IMR-90 (cell line): ENCODE results near the gene DOK6. TPM values are rescaled to one million over a fixed set of nuclear protein-coding genes. Genes with fewer than 3 reads are reported as not detected.

Experiments used
- ATAC-seq: fragments of 200-7000 bp; cut with Tn5 transposase; 2 replicates; pipeline ENCODE4 v1.9.1; 2020; ENCODE audit warnings: low read depth, mild to moderate bottlenecking, moderate library complexity
- BruUV-seq: library from RNA; stranded (reverse); fragments of 400-500 nt; replicated peaks from 2 replicates; lab custom pipeline; 2021; lab: Mats Ljungman, UMichigan
- CTCF ChIA-PET: fragments of 300-600 bp; formaldehyde crosslinking; extraction: SDS; loops from one replicate; lab custom pipeline; 2021; ENCODE audit warnings: antibody characterized with exemption; lab: Yijun Ruan, JAX
- POLR2A ChIA-PET: fragments of 300-600 bp; sonication (Branson Sonifier 250); formaldehyde crosslinking; loops from one replicate; lab custom pipeline; 2022; ENCODE audit warnings: antibody characterized with exemption; ENCODE audit not compliant: unreplicated experiment; lab: Charles Lee
- DNase-seq: peaks from one replicate; pipeline ENCODE4 v3.0.0; 2013
- H2AFZ ChIP-seq: replicated peaks from 2 replicates; pipeline ENCODE3; 2013; ENCODE audit warnings: low read length, mild to moderate bottlenecking; ENCODE audit not compliant: poor library complexity
- H2AK5ac ChIP-seq: 2 replicates; pipeline ENCODE4 v1.6.1; 2013; ENCODE audit warnings: low read depth, low read length, inconsistent platforms
- H2AK9ac ChIP-seq: replicated peaks from 2 replicates; pipeline ENCODE3; 2013; ENCODE audit warnings: mild to moderate bottlenecking, low read depth, low read length, moderate library complexity; ENCODE audit not compliant: poor library complexity
- H2BK120ac ChIP-seq: 2 replicates; pipeline ENCODE4 v1.6.1; 2013; ENCODE audit warnings: low read depth, low read length, inconsistent platforms
- H2BK15ac ChIP-seq: 3 replicates; pipeline ENCODE4 v1.6.1; 2013; ENCODE audit warnings: low read depth, low read length, inconsistent platforms
- H2BK20ac ChIP-seq: 2 replicates; pipeline ENCODE4 v1.6.1; 2013; ENCODE audit warnings: low read depth, mild to moderate bottlenecking, inconsistent platforms, low read length, moderate library complexity
- H2BK5ac ChIP-seq: 2 replicates; pipeline ENCODE4 v1.6.1; 2013; ENCODE audit warnings: mild to moderate bottlenecking, low read depth, low read length, inconsistent platforms; ENCODE audit not compliant: poor library complexity, severe bottlenecking
- H3K14ac ChIP-seq: replicated peaks from 2 replicates; pipeline ENCODE4 v1.6.1; 2013; ENCODE audit warnings: low read depth, low read length, inconsistent platforms
- H3K18ac ChIP-seq: 2 replicates; pipeline ENCODE4 v1.6.1; 2013; ENCODE audit warnings: low read depth, low read length, control low read depth
- H3K23ac ChIP-seq: 2 replicates; pipeline ENCODE4 v1.6.1; 2013; ENCODE audit warnings: low read depth, low read length, inconsistent platforms
- H3K27ac ChIP-seq: 2 replicates; pipeline ENCODE4 v1.5.1; 2013; ENCODE audit warnings: mild to moderate bottlenecking, control low read depth, low read length; ENCODE audit not compliant: insufficient read depth
- H3K27me3 ChIP-seq: 2 replicates; pipeline ENCODE4 v1.6.1; 2013; ENCODE audit warnings: low read length; ENCODE audit not compliant: control insufficient read depth, insufficient read depth
- H3K36me3 ChIP-seq: 2 replicates; pipeline ENCODE4 v1.6.1; 2013; ENCODE audit warnings: low read length, mixed read lengths; ENCODE audit not compliant: control insufficient read depth, insufficient read depth
- H3K4ac ChIP-seq: 2 replicates; pipeline ENCODE4 v1.6.1; 2013; ENCODE audit warnings: low read depth, low read length, inconsistent platforms
- H3K4me1 ChIP-seq: 2 replicates; pipeline ENCODE4 v1.6.1; 2013; ENCODE audit warnings: low read length, mixed read lengths; ENCODE audit not compliant: control insufficient read depth, insufficient read depth
- H3K4me2 ChIP-seq: 2 replicates; pipeline ENCODE4 v1.6.1; 2013; ENCODE audit warnings: low read depth, mild to moderate bottlenecking, control low read depth, low read length, moderate library complexity
- H3K4me3 ChIP-seq: 2 replicates; pipeline ENCODE4 v1.5.1; 2013; ENCODE audit warnings: low read depth, mild to moderate bottlenecking, control low read depth, low read length, moderate library complexity; ENCODE audit not compliant: insufficient read depth
- H3K56ac ChIP-seq: 2 replicates; pipeline ENCODE4 v1.6.1; 2013; ENCODE audit warnings: low read length, inconsistent platforms; ENCODE audit not compliant: insufficient read depth; ENCODE audit errors: extremely low read depth
- H3K79me1 ChIP-seq, 2 experiments: 2 replicates each; pipeline ENCODE4 v1.6.1; 2013; ENCODE audit warnings: low read length in 2 of 2, inconsistent platforms in 1 of 2, low read depth in 1 of 2
- H3K9ac ChIP-seq: 2 replicates; pipeline ENCODE4 v1.6.1; 2013; ENCODE audit warnings: low read depth, low read length, control low read depth
- H3K9me1 ChIP-seq: 2 replicates; pipeline ENCODE4 v1.6.1; 2013; ENCODE audit warnings: low read length, inconsistent platforms; ENCODE audit not compliant: insufficient read depth
- H3K9me3 ChIP-seq: 2 replicates; pipeline ENCODE4 v1.6.1; 2013; ENCODE audit warnings: low read length; ENCODE audit not compliant: control insufficient read depth, insufficient read depth
- H4K20me1 ChIP-seq: 2 replicates; pipeline ENCODE4 v1.6.1; 2013; ENCODE audit warnings: low read length, inconsistent platforms; ENCODE audit not compliant: insufficient read depth
- H4K5ac ChIP-seq: 2 replicates; pipeline ENCODE4 v1.6.1; 2013; ENCODE audit warnings: mild to moderate bottlenecking, low read depth, low read length, control low read depth
- H4K8ac ChIP-seq, 2 experiments: 2 replicates each; pipeline ENCODE4 v1.6.1; 2013; ENCODE audit warnings: low read depth in 2 of 2, low read length in 2 of 2, control low read depth in 1 of 2, inconsistent platforms in 1 of 2
- H4K91ac ChIP-seq: 2 replicates; pipeline ENCODE4 v1.6.1; 2013; ENCODE audit warnings: low read depth, low read length, inconsistent platforms; ENCODE audit not compliant: insufficient read depth
- BHLHE40 ChIP-seq: fragments of 150-350 bp; IDR thresholded peaks from 2 replicates; pipeline ENCODE4 v1.6.1; 2016; ENCODE audit warnings: mild to moderate bottlenecking, low read depth, low read length
- CHD1 ChIP-seq: IDR thresholded peaks from 2 replicates; pipeline ENCODE4 v1.6.1; 2012; ENCODE audit warnings: low read depth, low read length, improper control_type of control experiment
- FOS ChIP-seq: fragments of 150-350 bp; IDR thresholded peaks from 2 replicates; pipeline ENCODE4 v1.6.1; 2016; ENCODE audit warnings: low read depth, low read length
- NFE2L2 ChIP-seq: fragments of 150-350 bp; IDR thresholded peaks from 2 replicates; pipeline ENCODE4 v1.6.1; 2016; ENCODE audit warnings: low read depth, mild to moderate bottlenecking, low read length
- POLR2A ChIP-seq: IDR thresholded peaks from 2 replicates; pipeline ENCODE4 v1.6.1; 2012; ENCODE audit warnings: mild to moderate bottlenecking, low read depth, low read length
- RFX5 ChIP-seq: IDR thresholded peaks from 2 replicates; pipeline ENCODE4 v1.8.0; 2012; ENCODE audit warnings: low read depth, mild to moderate bottlenecking, low read length, moderate library complexity
- WGBS, 2 experiments: methylation state at CpG; one replicate each; pipeline versions ENCODE4 v1.1.5 to v1.1.7; 2013; ENCODE audit warnings: missing lambda C conversion rate in 2 of 2; ENCODE audit not compliant: insufficient read length in 1 of 2; ENCODE audit errors: extremely low coverage in 2 of 2; 5-methylcytosine and 5-hydroxymethylcytosine counted together
- dilution Hi-C: fragments of 300-500 bp; cut with HindIII; formaldehyde crosslinking; loops from one replicate; pipeline ENCODE4 v1.14.3; 2018; ENCODE audit warnings: low sequenced_read_pairs; ENCODE audit not compliant: unreplicated experiment
- in situ Hi-C: fragments of 300-500 bp; cut with MboI; formaldehyde crosslinking; loops from 3 replicates; pipeline ENCODE4 v1.14.3; 2019; ENCODE audit warnings: low sequenced_read_pairs, inconsistent platforms, mixed read lengths
- intact Hi-C: fragments of 100-400 bp; cut with micrococcal nuclease; formaldehyde crosslinking; loops from 2 replicates; pipeline ENCODE4 v1.10.0; 2022
- polyA plus RNA-seq, 3 experiments: library from polyadenylated mRNA; depleted of rRNA; stranded (reverse); fragments of >200 nt; gene quantifications; 2 replicates each; pipeline ENCODE4 v1.2.3, GENCODE V29; 2012; ENCODE audit warnings: low replicate concordance in 1 of 3
- total RNA-seq: library from RNA; depleted of rRNA; stranded (reverse); fragments of >200 nt; gene quantifications from 2 replicates; pipeline ENCODE4 v1.2.3, GENCODE V29; 2012
- TF ChIP-seq, protein P1 (sequence below): fragments of 150-350 bp; IDR thresholded peaks from 2 replicates; pipeline ENCODE4 v1.6.1; 2017; ENCODE audit warnings: mild to moderate bottlenecking, antibody characterized with exemption, low read length, low read depth

The DOK6 gene
- total and polyA plus RNA-seq, 2 of the 4 experiments (the other 2 are of a cell fraction): 1.9 to 2.7 TPM

- Histone ChIP-seq H4K91ac (no peak overlapping the region), H4K8ac (no peak overlapping the region), H3K56ac (no peak overlapping the region), H3K27ac (no peak overlapping the region), H2AK9ac (no peak overlapping the region), H3K9ac (no peak overlapping the region), H2BK20ac (no peak overlapping the region), H2AFZ (no peak overlapping the region), H3K79me1 (no peaks in the 10 kb centered on the region), H3K9me1 (no peaks in the 10 kb centered on the region; the same call in none of the 2 replicates), H3K36me3 (no peaks in the 10 kb centered on the region), H3K4me3 (no peak overlapping the region), H4K5ac (no peak overlapping the region), H2AK5ac (no peak overlapping the region), H2BK15ac (no peak overlapping the region), H3K23ac (no peak overlapping the region), H3K4me1 (0 out of 2 replicates have a peak, but pooled peaks cover 1% of the 10 kb centered on the region), H3K18ac (no peak overlapping the region), H3K27me3 (no peaks in the 10 kb centered on the region), H4K20me1 (no peaks in the 10 kb centered on the region), H2BK120ac (no peak overlapping the region), H3K4ac (no peak overlapping the region), H2BK5ac (no peak overlapping the region), H3K9me3 (no peaks in the 10 kb centered on the region), H3K14ac (no peak overlapping the region), H3K4me2 (no peak overlapping the region)
- dilution Hi-C loops: no loop called here
- ATAC-seq: no peak
- TF ChIP-seq BHLHE40 (no peak), CHD1 (no peak), FOS (no peak), RFX5 (no peak), NFE2L2 (no peak), POLR2A (no peak)
- TF ChIP-seq, protein P1, sequence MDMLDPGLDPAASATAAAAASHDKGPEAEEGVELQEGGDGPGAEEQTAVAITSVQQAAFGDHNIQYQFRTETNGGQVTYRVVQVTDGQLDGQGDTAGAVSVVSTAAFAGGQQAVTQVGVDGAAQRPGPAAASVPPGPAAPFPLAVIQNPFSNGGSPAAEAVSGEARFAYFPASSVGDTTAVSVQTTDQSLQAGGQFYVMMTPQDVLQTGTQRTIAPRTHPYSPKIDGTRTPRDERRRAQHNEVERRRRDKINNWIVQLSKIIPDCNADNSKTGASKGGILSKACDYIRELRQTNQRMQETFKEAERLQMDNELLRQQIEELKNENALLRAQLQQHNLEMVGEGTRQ: no peak
- CTCF ChIA-PET: no interaction called here
- no peak for DNase-seq
- POLR2A ChIA-PET: no interaction called here
- intact Hi-C loops: no loop called here
- in situ Hi-C loops: no loop called here
- 100% methylated on average over 2 of the region's 3 CpGs; no CpG with 5 or more reads in 1 of the 2 experiments for WGBS, 2 experiments
- BruUV-seq: no TSS peak
Measured at GRCh38 chr18:69880083-69880482, 479.4 kb downstream of the DOK6 start.
